Measurements from ENCODE around the gene AGT.
A peak's percentile ranks its signal among the peaks of the same experiment; 100 is the strongest.

GRCh38 chr1:230681599-230681998 lies 32.3 kb downstream of the AGT start:
- no peak for TF ChIP-seq TCF7L2 (IDR thresholded peaks at IDR 0.05; ENCODE audit: borderline replicate concordance, extremely low read depth, insufficient read depth, insufficient read length)
- TF ChIP-seq CTCF (IDR thresholded peaks at IDR 0.05 in 2 of 3, conservative IDR thresholded peaks at IDR 0.05 in 1 of 3; ENCODE audit: borderline replicate concordance in 1 of 3, insufficient read depth in 1 of 3, low read depth in 2 of 3, low read length in 2 of 3): no peak
- TF ChIP-seq ATF3 (IDR thresholded peaks at IDR 0.05): no peak
- TF ChIP-seq EZH2 (IDR thresholded peaks at IDR 0.05): no peak
- TF ChIP-seq MAX (IDR thresholded peaks at IDR 0.05): peak; percentile 31; the same call in 1 of the 2 replicates
- TF ChIP-seq POLR2A (IDR thresholded peaks at IDR 0.05; ENCODE audit: borderline replicate concordance, extremely low read depth, insufficient read depth, insufficient read length): no peak
